GM12878 (cell line): ENCODE data around the gene RASL12. TPM values are rescaled to one million over a fixed set of nuclear protein-coding genes. Genes with fewer than 3 reads are reported as not detected.

Source experiments
- ATAC-seq: fragments of 200-7000 bp; cut with Tn5 transposase; 3 replicates; pipeline ENCODE4 v1.9.1; 2020; ENCODE audit warnings: mild to moderate bottlenecking, moderate library complexity
- BruUV-seq: library from RNA; stranded (reverse); fragments of 400-500 nt; replicated peaks from 2 replicates; lab custom pipeline; 2021; lab: Mats Ljungman, UMichigan
- CTCF ChIA-PET: fragments of 300-600 bp; sonication (Branson Sonifier 250); formaldehyde crosslinking; extraction: SDS; loops from one replicate; lab custom pipeline; 2021; ENCODE audit warnings: inconsistent platforms; lab: Yijun Ruan, JAX
- POLR2A ChIA-PET: fragments of 350-600 bp; formaldehyde crosslinking; extraction: SDS; loops from one replicate; lab custom pipeline; 2021; ENCODE audit warnings: inconsistent platforms; lab: Charles Lee
- RAD21 ChIA-PET: fragments of 300-600 bp; sonication (Branson Sonifier 250); formaldehyde crosslinking; loops from one replicate; lab custom pipeline; 2023; ENCODE audit warnings: antibody characterized with exemption; ENCODE audit not compliant: unreplicated experiment; lab: Charles Lee
- SMC1A ChIA-PET: fragments of 300-600 bp; sonication (Branson Sonifier 250); formaldehyde crosslinking; loops from one replicate; lab custom pipeline; 2023; ENCODE audit not compliant: unreplicated experiment, uncharacterized antibody; lab: Charles Lee
- DNase-seq: peaks from one replicate; pipeline ENCODE4 v3.0.0-alpha.2; 2011; ENCODE audit warnings: low read depth, low spot score
- FAIRE-seq: peaks from 3 replicates; lab custom pipeline; 2011; peaks lifted over from hg19 to GRCh38; lab: Jason Lieb, UNC
- H2AFZ ChIP-seq: 2 replicates; pipeline ENCODE4 v1.6.0; 2011; ENCODE audit warnings: low read depth, low read length, control low read depth; ENCODE audit not compliant: control insufficient read depth
- H3K27ac ChIP-seq: 2 replicates; pipeline ENCODE4 v1.5.1; 2011; ENCODE audit warnings: control low read depth; ENCODE audit not compliant: control insufficient read depth, insufficient read depth
- H3K27me3 ChIP-seq, 2 experiments: replicated peaks in 1 of 2; 2 replicates each; pipeline versions ENCODE4 v1.6.0 to v1.6.1; 2011; ENCODE audit warnings: low read length in 1 of 2; ENCODE audit not compliant: control insufficient read depth in 2 of 2, insufficient read depth in 2 of 2
- H3K36me3 ChIP-seq, 2 experiments: 2 replicates each; pipeline ENCODE4 v1.5.1; 2011; ENCODE audit warnings: low read length in 1 of 2; ENCODE audit not compliant: control insufficient read depth in 2 of 2, insufficient read depth in 2 of 2
- H3K4me1 ChIP-seq: 2 replicates; pipeline ENCODE4 v1.6.1; 2011; ENCODE audit warnings: mild to moderate bottlenecking, low read length, moderate library complexity, mixed read lengths; ENCODE audit not compliant: control insufficient read depth, insufficient read depth
- H3K4me2 ChIP-seq: 2 replicates; pipeline ENCODE4 v1.6.0; 2011; ENCODE audit warnings: control low read depth; ENCODE audit not compliant: control insufficient read depth, insufficient read depth
- H3K4me3 ChIP-seq: fragments of 200-600 bp; sonication (generic); 2 replicates; pipeline ENCODE4 v1.5.1; 2016
- H3K79me2 ChIP-seq: 2 replicates; pipeline ENCODE4 v1.6.0; 2011; ENCODE audit warnings: low read length; ENCODE audit not compliant: control insufficient read depth, insufficient read depth
- H3K9ac ChIP-seq: 2 replicates; pipeline ENCODE4 v1.8.0; 2011; ENCODE audit warnings: low read length, control low read depth, mixed read lengths; ENCODE audit not compliant: control insufficient read depth, insufficient read depth
- H3K9me3 ChIP-seq: replicated peaks from 3 replicates; pipeline ENCODE4 v1.5.1; 2011; ENCODE audit warnings: mild to moderate bottlenecking, low read length; ENCODE audit not compliant: control insufficient read depth, insufficient read depth
- H4K20me1 ChIP-seq: 2 replicates; pipeline ENCODE4 v1.6.0; 2011; ENCODE audit not compliant: control insufficient read depth, insufficient read depth
- EED ChIP-seq: sonication (generic); IDR thresholded peaks from 2 replicates; pipeline ENCODE4 v1.6.1; 2016; ENCODE audit warnings: antibody characterized with exemption, low read depth
- RAD21 ChIP-seq: IDR thresholded peaks from 2 replicates; pipeline ENCODE4 v1.6.1; 2011; ENCODE audit warnings: mild to moderate bottlenecking, low read depth, low read length, moderate library complexity; ENCODE audit not compliant: insufficient read depth
- ZNF207 ChIP-seq: fragments of 450-650 bp; IDR thresholded peaks from 2 replicates; pipeline ENCODE4 v1.6.1; 2014; ENCODE audit warnings: antibody characterized with exemption, mild to moderate bottlenecking, borderline replicate concordance
- WGBS: methylation state at CpG from one replicate; pipeline ENCODE4 v1.1.6; 2016; ENCODE audit warnings: low lambda C conversion rate; ENCODE audit not compliant: insufficient replicate concordance, insufficient coverage; ENCODE audit errors: missing lambda C conversion rate; 5-methylcytosine and 5-hydroxymethylcytosine counted together
- in situ Hi-C: fragments of 300-500 bp; cut with MboI; formaldehyde crosslinking; loops from 9 replicates; pipeline ENCODE4 v1.14.3; 2018; ENCODE audit warnings: mixed read lengths
- intact Hi-C: fragments of 100-400 bp; cut with micrococcal nuclease; formaldehyde crosslinking; loops from one replicate; pipeline ENCODE4 v1.14.2; 2022; ENCODE audit not compliant: unreplicated experiment
- polyA plus RNA-seq, 11 experiments: library from polyadenylated mRNA; depleted of rRNA in 4 of 11; unstranded in 6 of 11; stranded (reverse) in 5 of 11; fragments of >200 nt; fragmentation: Nextera tagmentation in 4 of 11; fragmentation: Illumina TruSeq in 1 of 11; extraction: Ambion mirVana in 4 of 11; extraction: Trizol in 1 of 11; gene quantifications; 1 replicate in 1 of 11; 2 replicates in 10 of 11; pipeline versions ENCODE4 v1.2.1 to v1.2.3, GENCODE V29; 2011 to 2016; ENCODE audit warnings: inconsistent platforms in 2 of 11, missing spikeins in 2 of 11, low read depth in 1 of 11
- total RNA-seq, 4 experiments: library from RNA; depleted of rRNA in 3 of 4; stranded (reverse); fragments of >200 nt in 3 of 4; fragmentation: Illumina TruSeq in 1 of 4; extraction: Trizol in 1 of 4; gene quantifications; 2 replicates each; pipeline versions ENCODE4 v1.2.1 to v1.2.3, GENCODE V29; 2013 to 2021
- TF ChIP-seq, protein P1 (sequence below): fragments of 450-650 bp; IDR thresholded peaks from 2 replicates; pipeline ENCODE4 v1.6.1; 2017; ENCODE audit warnings: mild to moderate bottlenecking, moderate library complexity
- TF ChIP-seq, protein P2 (sequence below): IDR thresholded peaks from 2 replicates; pipeline ENCODE4 v1.6.1; 2012; ENCODE audit warnings: improper control_type of control experiment, low read depth, low read length; ENCODE audit not compliant: insufficient replicate concordance

RASL12 gene
- total and polyA plus RNA-seq, 10 of the 15 experiments (the other 5 are each of a cell fraction or from before 2014, with no cell fraction given): 0.06 to 0.10 TPM; not detected in 8

DNA sequence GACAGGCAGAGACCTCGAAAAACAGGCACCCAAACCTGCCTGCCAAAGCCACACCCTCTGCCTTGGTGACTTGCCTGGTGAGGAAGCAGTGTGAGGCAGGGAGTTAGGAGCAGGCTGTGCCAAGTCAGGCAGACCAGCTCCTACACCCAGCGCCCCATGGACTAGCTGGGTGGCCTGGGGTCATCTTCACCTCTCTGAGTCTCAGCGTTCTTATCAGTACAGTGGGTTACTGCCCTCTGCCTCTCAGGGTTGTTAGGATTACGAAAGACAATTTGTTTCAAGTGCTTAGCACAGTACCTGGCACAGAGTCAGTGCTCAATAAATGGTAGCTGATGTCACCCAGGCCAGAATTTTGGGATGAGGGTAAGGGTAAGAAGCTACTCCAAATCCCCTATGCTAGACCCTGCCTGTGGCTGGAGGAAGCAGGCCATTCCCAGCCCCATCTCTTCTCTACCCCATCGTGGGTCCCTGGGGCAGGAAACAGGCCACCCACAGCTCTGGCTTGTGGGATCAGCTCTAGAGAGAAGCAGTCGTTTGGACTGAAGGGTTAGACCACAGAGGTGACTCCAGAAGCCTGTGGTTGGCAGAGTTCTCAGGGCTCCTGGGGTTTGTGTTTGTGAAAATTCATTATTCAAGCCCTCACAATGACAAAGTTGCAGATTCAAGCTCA lies 12.5 kb downstream of the RASL12 start:
- RAD21 ChIA-PET: interaction anchor here (0.7 to 3.5 kb wide), 7 partner anchors 12 to 88 kb away, joined by 3 to 15 read pairs (median 4); no protein-coding TSS in a partner anchor
- in situ Hi-C loops: no loop called here
- Histone ChIP-seq H3K27me3 (no peaks in the 10 kb centered on the region), H3K9me3 (no peaks in the 10 kb centered on the region), H3K4me2 (no peak overlapping the region), H3K4me3 (no peak overlapping the region), H3K4me1 (no peaks in the 10 kb centered on the region), H3K36me3 (no peaks in the 10 kb centered on the region), H4K20me1 (no peaks in the 10 kb centered on the region), H3K79me2 (no peaks in the 10 kb centered on the region), H3K9ac (no peak overlapping the region), H3K27ac (no peak overlapping the region), H2AFZ (no peak overlapping the region)
- SMC1A ChIA-PET: interaction anchor here (0.5 to 2.7 kb wide), 7 partner anchors 9 to 245 kb away, joined by 3 to 11 read pairs (median 4); no protein-coding TSS in a partner anchor
- no TSS peak for BruUV-seq
- ATAC-seq: no peak
- WGBS: 18% methylated on average over 6 of the region's 6 CpGs
- CTCF ChIA-PET: interaction anchor here (0.9 to 4.1 kb wide), 17 partner anchors 9 to 330 kb away, joined by 3 to 38 read pairs (median 3); partner anchors contain the start of gene UBAP1L
- TF ChIP-seq, protein P1, sequence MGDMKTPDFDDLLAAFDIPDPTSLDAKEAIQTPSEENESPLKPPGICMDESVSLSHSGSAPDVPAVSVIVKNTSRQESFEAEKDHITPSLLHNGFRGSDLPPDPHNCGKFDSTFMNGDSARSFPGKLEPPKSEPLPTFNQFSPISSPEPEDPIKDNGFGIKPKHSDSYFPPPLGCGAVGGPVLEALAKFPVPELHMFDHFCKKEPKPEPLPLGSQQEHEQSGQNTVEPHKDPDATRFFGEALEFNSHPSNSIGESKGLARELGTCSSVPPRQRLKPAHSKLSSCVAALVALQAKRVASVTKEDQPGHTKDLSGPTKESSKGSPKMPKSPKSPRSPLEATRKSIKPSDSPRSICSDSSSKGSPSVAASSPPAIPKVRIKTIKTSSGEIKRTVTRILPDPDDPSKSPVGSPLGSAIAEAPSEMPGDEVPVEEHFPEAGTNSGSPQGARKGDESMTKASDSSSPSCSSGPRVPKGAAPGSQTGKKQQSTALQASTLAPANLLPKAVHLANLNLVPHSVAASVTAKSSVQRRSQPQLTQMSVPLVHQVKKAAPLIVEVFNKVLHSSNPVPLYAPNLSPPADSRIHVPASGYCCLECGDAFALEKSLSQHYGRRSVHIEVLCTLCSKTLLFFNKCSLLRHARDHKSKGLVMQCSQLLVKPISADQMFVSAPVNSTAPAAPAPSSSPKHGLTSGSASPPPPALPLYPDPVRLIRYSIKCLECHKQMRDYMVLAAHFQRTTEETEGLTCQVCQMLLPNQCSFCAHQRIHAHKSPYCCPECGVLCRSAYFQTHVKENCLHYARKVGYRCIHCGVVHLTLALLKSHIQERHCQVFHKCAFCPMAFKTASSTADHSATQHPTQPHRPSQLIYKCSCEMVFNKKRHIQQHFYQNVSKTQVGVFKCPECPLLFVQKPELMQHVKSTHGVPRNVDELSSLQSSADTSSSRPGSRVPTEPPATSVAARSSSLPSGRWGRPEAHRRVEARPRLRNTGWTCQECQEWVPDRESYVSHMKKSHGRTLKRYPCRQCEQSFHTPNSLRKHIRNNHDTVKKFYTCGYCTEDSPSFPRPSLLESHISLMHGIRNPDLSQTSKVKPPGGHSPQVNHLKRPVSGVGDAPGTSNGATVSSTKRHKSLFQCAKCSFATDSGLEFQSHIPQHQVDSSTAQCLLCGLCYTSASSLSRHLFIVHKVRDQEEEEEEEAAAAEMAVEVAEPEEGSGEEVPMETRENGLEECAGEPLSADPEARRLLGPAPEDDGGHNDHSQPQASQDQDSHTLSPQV: no peak
- TF ChIP-seq ZNF207: no peak
- TF ChIP-seq RAD21: no peak
- TF ChIP-seq, protein P2, sequence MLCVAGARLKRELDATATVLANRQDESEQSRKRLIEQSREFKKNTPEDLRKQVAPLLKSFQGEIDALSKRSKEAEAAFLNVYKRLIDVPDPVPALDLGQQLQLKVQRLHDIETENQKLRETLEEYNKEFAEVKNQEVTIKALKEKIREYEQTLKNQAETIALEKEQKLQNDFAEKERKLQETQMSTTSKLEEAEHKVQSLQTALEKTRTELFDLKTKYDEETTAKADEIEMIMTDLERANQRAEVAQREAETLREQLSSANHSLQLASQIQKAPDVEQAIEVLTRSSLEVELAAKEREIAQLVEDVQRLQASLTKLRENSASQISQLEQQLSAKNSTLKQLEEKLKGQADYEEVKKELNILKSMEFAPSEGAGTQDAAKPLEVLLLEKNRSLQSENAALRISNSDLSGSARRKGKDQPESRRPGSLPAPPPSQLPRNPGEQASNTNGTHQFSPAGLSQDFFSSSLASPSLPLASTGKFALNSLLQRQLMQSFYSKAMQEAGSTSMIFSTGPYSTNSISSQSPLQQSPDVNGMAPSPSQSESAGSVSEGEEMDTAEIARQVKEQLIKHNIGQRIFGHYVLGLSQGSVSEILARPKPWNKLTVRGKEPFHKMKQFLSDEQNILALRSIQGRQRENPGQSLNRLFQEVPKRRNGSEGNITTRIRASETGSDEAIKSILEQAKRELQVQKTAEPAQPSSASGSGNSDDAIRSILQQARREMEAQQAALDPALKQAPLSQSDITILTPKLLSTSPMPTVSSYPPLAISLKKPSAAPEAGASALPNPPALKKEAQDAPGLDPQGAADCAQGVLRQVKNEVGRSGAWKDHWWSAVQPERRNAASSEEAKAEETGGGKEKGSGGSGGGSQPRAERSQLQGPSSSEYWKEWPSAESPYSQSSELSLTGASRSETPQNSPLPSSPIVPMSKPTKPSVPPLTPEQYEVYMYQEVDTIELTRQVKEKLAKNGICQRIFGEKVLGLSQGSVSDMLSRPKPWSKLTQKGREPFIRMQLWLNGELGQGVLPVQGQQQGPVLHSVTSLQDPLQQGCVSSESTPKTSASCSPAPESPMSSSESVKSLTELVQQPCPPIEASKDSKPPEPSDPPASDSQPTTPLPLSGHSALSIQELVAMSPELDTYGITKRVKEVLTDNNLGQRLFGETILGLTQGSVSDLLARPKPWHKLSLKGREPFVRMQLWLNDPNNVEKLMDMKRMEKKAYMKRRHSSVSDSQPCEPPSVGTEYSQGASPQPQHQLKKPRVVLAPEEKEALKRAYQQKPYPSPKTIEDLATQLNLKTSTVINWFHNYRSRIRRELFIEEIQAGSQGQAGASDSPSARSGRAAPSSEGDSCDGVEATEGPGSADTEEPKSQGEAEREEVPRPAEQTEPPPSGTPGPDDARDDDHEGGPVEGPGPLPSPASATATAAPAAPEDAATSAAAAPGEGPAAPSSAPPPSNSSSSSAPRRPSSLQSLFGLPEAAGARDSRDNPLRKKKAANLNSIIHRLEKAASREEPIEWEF: no peak
- TF ChIP-seq EED: no peak
- intact Hi-C loops: loop anchor here (2.0 kb wide), 2 partner anchors 23 to 241 kb away; partner anchors contain the start of gene RNU5A-1
- DNase-seq: no peak
- FAIRE-seq: no peak
- POLR2A ChIA-PET: interaction anchor here (0.5 to 1.7 kb wide), 3 partner anchors 12 to 231 kb away, joined by 3 to 6 read pairs (median 4); partner anchors contain the start of gene PARP16
